ENCODE results near the gene OR5AU1. TPM values are rescaled to one million over a fixed set of nuclear protein-coding genes. Genes with fewer than 3 reads are reported as not detected.

The OR5AU1 gene
- total RNA-seq, 1 experiment from 2014 or later = not detected

DNA sequence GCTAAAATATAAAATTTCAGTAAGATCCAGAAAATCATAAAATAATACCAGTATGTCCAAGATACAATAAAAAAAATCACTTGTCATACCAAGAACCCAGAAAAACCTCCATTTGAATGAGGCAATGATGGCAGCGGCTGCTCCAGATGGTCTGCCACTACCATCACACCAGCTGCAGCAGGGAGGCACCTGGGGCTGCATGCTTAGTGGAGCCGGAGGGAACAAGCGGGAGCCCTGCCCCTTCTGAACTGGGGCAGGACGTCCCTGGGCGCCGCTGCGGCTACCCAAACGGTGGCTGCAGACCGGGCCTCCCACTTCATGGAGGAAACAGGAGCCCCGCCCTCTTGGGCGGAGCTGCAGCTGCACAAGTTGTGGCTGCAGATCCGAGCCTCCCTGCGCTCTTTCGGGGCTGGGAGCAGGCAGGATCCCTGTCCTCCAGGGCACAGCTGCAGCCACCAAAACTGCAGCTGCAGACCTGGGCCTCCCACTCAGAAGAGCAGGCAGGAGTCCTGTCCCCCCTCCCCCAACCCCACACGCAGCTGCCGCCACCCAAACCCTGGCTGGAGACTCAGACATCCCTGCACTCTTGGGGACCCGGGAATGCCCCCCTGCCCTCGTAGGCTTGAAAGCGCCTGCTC is 36.1 kb upstream of the OR5AU1 start:
- H3K56ac ChIP-seq (ENCODE audit: insufficient read length, low read depth, low read length) = no peak overlapping the region
- no peaks in the 10 kb centered on the region for H3K9me3 ChIP-seq (ENCODE audit: control insufficient read depth, low read depth, low read length)
- no peak overlapping the region for H2BK120ac ChIP-seq (ENCODE audit: low read depth, low read length, poor library complexity, severe bottlenecking)
- no peak overlapping the region for H2AFZ ChIP-seq (ENCODE audit: low read length)
- H3K23me2 ChIP-seq (ENCODE audit: insufficient read length, low read depth, low read length, poor library complexity, severe bottlenecking) = peaks cover 2% of the 10 kb centered on the region
- H2BK20ac ChIP-seq (ENCODE audit: low read depth, low read length, poor library complexity, severe bottlenecking) = no peak overlapping the region
- Mint-ChIP-seq H3K9me3 (peaks cover 0 to 3% of the 10 kb centered on the region in 2 experiments; a peak in 2 of 5 replicates), H3K27me3 (ENCODE audit: low read depth) (peaks cover 9% of the 10 kb centered on the region), H3K27ac (0 out of 7 replicates have a peak overlapping the region, but pooled peaks of 1 of the 3 experiments have one; percentile 40), H3K4me1 (peaks cover 3 to 15% of the 10 kb centered on the region in 2 experiments), H3K4me3 (peak overlapping the region; percentile 21 to 35; a peak in 1 of 5 replicates), H3K36me3 (ENCODE audit: insufficient read depth in 1 of 3, low read depth in 3 of 3) (no peaks in the 10 kb centered on the region; a peak in 1 of 7 replicates)
- H3K18ac ChIP-seq (ENCODE audit: insufficient read length, low read depth, low read length) = no peak overlapping the region
- no peak overlapping the region for H3K14ac ChIP-seq (ENCODE audit: insufficient read depth, low read length)
- H3K27me3 ChIP-seq (ENCODE audit: insufficient read depth, low read length) = no peaks in the 10 kb centered on the region
- no peak overlapping the region for H3K23ac ChIP-seq (ENCODE audit: insufficient read length, low read depth, low read length)
- no peak overlapping the region for H2BK12ac ChIP-seq (ENCODE audit: insufficient read length, low read depth, low read length)
- no peaks in the 10 kb centered on the region for H3K79me2 ChIP-seq (ENCODE audit: insufficient read depth, low read length)
- H4K20me1 ChIP-seq (ENCODE audit: control insufficient read depth, insufficient read depth, insufficient read length) = no peaks in the 10 kb centered on the region
- no peak overlapping the region for H4K8ac ChIP-seq (replicated peaks; ENCODE audit: insufficient read length, low read depth, low read length)
- peak overlapping the region; percentile 15 for H3K4me2 ChIP-seq (ENCODE audit: insufficient read depth, insufficient read length, low read length)
- H3K9ac ChIP-seq (ENCODE audit: extremely low read depth, insufficient read length, low read length) = no peak overlapping the region
- no peak overlapping the region for H2BK5ac ChIP-seq (ENCODE audit: insufficient read length, low read length)
- H3T11ph ChIP-seq (ENCODE audit: low read length) = no peak overlapping the region
- no peak overlapping the region for H4K5ac ChIP-seq (ENCODE audit: insufficient read length, low read depth, low read length)
- H3K27ac ChIP-seq (ENCODE audit: insufficient read length, low read depth, low read length) = no peak overlapping the region
- H3K79me1 ChIP-seq (ENCODE audit: insufficient read depth, low read depth, low read length, poor library complexity, severe bottlenecking) = no peaks in the 10 kb centered on the region
- no CpG with 5 or more reads among the region's 19 CpGs for WGBS (ENCODE audit: extremely low coverage, insufficient read length, low lambda C conversion rate)
- DNase-seq = peak; percentile 97
- no peak overlapping the region for H4K91ac ChIP-seq (ENCODE audit: insufficient read length, low read depth, low read length)
- TF ChIP-seq, protein P1, sequence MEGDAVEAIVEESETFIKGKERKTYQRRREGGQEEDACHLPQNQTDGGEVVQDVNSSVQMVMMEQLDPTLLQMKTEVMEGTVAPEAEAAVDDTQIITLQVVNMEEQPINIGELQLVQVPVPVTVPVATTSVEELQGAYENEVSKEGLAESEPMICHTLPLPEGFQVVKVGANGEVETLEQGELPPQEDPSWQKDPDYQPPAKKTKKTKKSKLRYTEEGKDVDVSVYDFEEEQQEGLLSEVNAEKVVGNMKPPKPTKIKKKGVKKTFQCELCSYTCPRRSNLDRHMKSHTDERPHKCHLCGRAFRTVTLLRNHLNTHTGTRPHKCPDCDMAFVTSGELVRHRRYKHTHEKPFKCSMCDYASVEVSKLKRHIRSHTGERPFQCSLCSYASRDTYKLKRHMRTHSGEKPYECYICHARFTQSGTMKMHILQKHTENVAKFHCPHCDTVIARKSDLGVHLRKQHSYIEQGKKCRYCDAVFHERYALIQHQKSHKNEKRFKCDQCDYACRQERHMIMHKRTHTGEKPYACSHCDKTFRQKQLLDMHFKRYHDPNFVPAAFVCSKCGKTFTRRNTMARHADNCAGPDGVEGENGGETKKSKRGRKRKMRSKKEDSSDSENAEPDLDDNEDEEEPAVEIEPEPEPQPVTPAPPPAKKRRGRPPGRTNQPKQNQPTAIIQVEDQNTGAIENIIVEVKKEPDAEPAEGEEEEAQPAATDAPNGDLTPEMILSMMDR (conservative IDR thresholded peaks at IDR 0.05) = no peak
- H3K4ac ChIP-seq (ENCODE audit: low read depth, low read length) = no peak overlapping the region
- no peak overlapping the region for H2AK5ac ChIP-seq (ENCODE audit: insufficient read length, low read length)
- H2BK15ac ChIP-seq (ENCODE audit: low read depth, low read length) = no peak overlapping the region
- H3K4me1 ChIP-seq (ENCODE audit: insufficient read depth, low read length) = no peaks in the 10 kb centered on the region; the same call in 1 of the 2 replicates

All from H9 (cell line).